GM10248 (cell line): ENCODE data around the gene PIGZ.
"Not testable (repeated sequence)": the region's sequence is repeated elsewhere in the genome, so short reads cannot be mapped to it uniquely, and the experiment has no call there.

Experiments used
- CTCF ChIA-PET: fragments of 300-600 bp; sonication (Branson Sonifier 250); formaldehyde crosslinking; extraction: SDS; loops from one replicate; lab custom pipeline; 2021; ENCODE audit warnings: antibody characterized with exemption; lab: Yijun Ruan, JAX
- POLR2A ChIA-PET: fragments of 350-650 bp; sonication (Branson Sonifier 250); formaldehyde crosslinking; extraction: SDS; loops from one replicate; lab custom pipeline; 2020; ENCODE audit warnings: antibody characterized with exemption; lab: Yijun Ruan, JAX
- DNase-seq: peaks from one replicate; pipeline ENCODE4 v3.0.0; 2012; ENCODE audit errors: extremely low spot score
- CTCF ChIP-seq: IDR thresholded peaks from 2 replicates; pipeline ENCODE4 v1.5.1; 2012; ENCODE audit warnings: mild to moderate bottlenecking, low read depth; ENCODE audit errors: extremely low read depth, missing control alignments, control extremely low read depth

Gene PIGZ

GRCh38 chr3:196948442-196949284, 20.0 kb downstream of the PIGZ start:
- ChIA-PET CTCF (interaction anchor here (1.4 to 2.4 kb wide), 2 partner anchors 11 to 111 kb away, joined by 4 to 6 read pairs; no protein-coding TSS in a partner anchor), POLR2A (no interaction called here)
- TF ChIP-seq CTCF, result no peak
- no peak for DNase-seq

GRCh38 chr3:196947860-196948441, 20.7 kb downstream of the PIGZ start:
- ChIA-PET CTCF (no interaction called here), POLR2A (no interaction called here)
- no peak for DNase-seq
- TF ChIP-seq CTCF, result no peak

- no peak for TF ChIP-seq CTCF
- no peak for DNase-seq
- CTCF ChIA-PET, result no interaction called here
- POLR2A ChIA-PET, result no interaction called here
These were observed 21.3 kb downstream of the PIGZ start for GRCh38 chr3:196947136-196947859.

GRCh38 chr3:196944037-196944790, 24.4 kb downstream of the PIGZ start:
- POLR2A ChIA-PET, result interaction anchor here (0.8 kb wide), 1 partner anchor 48 kb away, joined by 3 read pairs; no protein-coding TSS in a partner anchor
- DNase-seq, result not testable (repeated sequence)

GRCh38 chr3:196942915-196943277, 25.7 kb downstream of the PIGZ start:
- CTCF ChIA-PET, result interaction anchor here (1.0 to 2.9 kb wide), 9 partner anchors 10 to 106 kb away, joined by 3 to 16 read pairs (median 6); no protein-coding TSS in a partner anchor
- TF ChIP-seq CTCF, result no peak
- POLR2A ChIA-PET, result interaction anchor here (1.7 kb wide), 1 partner anchor 75 kb away, joined by 8 read pairs; the partner anchor contains the start of gene SENP5
- DNase-seq, result no peak

More at GRCh38 chr3:196944037-196944790, 24.4 kb downstream of the PIGZ start:
- CTCF ChIA-PET, result not testable (repeated sequence)

GRCh38 chr3:196942226-196942914, 26.3 kb downstream of the PIGZ start, which contains the start of gene NCBP2:
NCBP2 (minus strand) TSS chr3:196942528; CDS start chr3:196942503, 25 bp downstream.
- ChIA-PET POLR2A (interaction anchor here (0.5 to 1.7 kb wide), 4 partner anchors 9 to 202 kb away, joined by 3 to 8 read pairs (median 6); partner anchors contain the start of genes PAK2 and SENP5), CTCF (interaction anchor here (1.0 to 2.9 kb wide), 18 partner anchors 10 to 414 kb away, joined by 3 to 16 read pairs (median 5); partner anchors contain the start of genes FBXO45, SENP5 and WDR53)
- TF ChIP-seq CTCF, result peak; percentile 75
- DNase-seq, result peak; percentile 97
